Neural cell (in vitro differentiated cells): ENCODE data around the gene WDR1. TPM values are rescaled to one million over a fixed set of nuclear protein-coding genes. Genes with fewer than 3 reads are reported as not detected.

Experiments
- H2AFZ ChIP-seq: fragments of 200-600, 300-800 bp; sonication (generic), shearing (Covaris generic); 2 replicates; pipeline ENCODE4 v1.6.0; 2014; ENCODE audit warnings: low read depth, mild to moderate bottlenecking, antibody characterized with exemption, low read length, moderate library complexity
- H3F3A ChIP-seq: fragments of 200-600 bp; shearing (Covaris generic); 2 replicates; pipeline ENCODE4 v1.6.1; 2016; ENCODE audit warnings: mild to moderate bottlenecking, moderate library complexity, mixed read lengths, antibody characterized with exemption, low read length; ENCODE audit not compliant: insufficient read depth, poor library complexity, severe bottlenecking
- H3K27ac ChIP-seq: fragments of 200-600, 300-800 bp; sonication (generic), shearing (Covaris generic); 2 replicates; pipeline ENCODE4 v1.5.1; 2014; ENCODE audit warnings: mild to moderate bottlenecking, low read length, moderate library complexity
- H3K27me3 ChIP-seq: fragments of 300-800, 200-600 bp; sonication (generic), shearing (Covaris generic); 2 replicates; pipeline ENCODE4 v1.6.0; 2014; ENCODE audit warnings: mild to moderate bottlenecking, low read depth, low read length, moderate library complexity; ENCODE audit not compliant: insufficient read depth
- H3K36me3 ChIP-seq: fragments of 300-800, 200-600 bp; sonication (generic), shearing (Covaris generic); 2 replicates; pipeline ENCODE4 v1.5.1; 2014; ENCODE audit warnings: mild to moderate bottlenecking, antibody characterized with exemption, low read length, moderate library complexity; ENCODE audit not compliant: insufficient read depth
- H3K4me2 ChIP-seq: fragments of 300-800, 200-600 bp; sonication (generic), shearing (Covaris generic); 2 replicates; pipeline ENCODE4 v1.6.0; 2014; ENCODE audit warnings: mild to moderate bottlenecking, low read length
- H3K4me3 ChIP-seq: fragments of 300-800, 200-600 bp; sonication (generic), shearing (Covaris generic); 2 replicates; pipeline ENCODE4 v1.5.1; 2014; ENCODE audit warnings: mild to moderate bottlenecking, low read length, moderate library complexity
- H3K79me2 ChIP-seq: fragments of 200-600 bp; shearing (Covaris generic); replicated peaks from 2 replicates; pipeline ENCODE4 v1.6.0; 2014; ENCODE audit warnings: mild to moderate bottlenecking, low read length, moderate library complexity; ENCODE audit not compliant: insufficient read depth
- H3K9ac ChIP-seq: fragments of 300-800, 200-600 bp; sonication (generic), shearing (Covaris generic); 2 replicates; pipeline ENCODE4 v1.6.1; 2016; ENCODE audit warnings: mild to moderate bottlenecking, low read length, mixed read lengths
- H3K9me2 ChIP-seq: fragments of 200-600 bp; shearing (Covaris generic); 2 replicates; pipeline ENCODE4 v1.6.1; 2016; ENCODE audit warnings: mild to moderate bottlenecking, low read length, mixed read lengths; ENCODE audit not compliant: insufficient read depth
- H3K9me3 ChIP-seq: fragments of 200-600, 300-800 bp; sonication (generic), shearing (Covaris generic); 2 replicates; pipeline ENCODE4 v1.6.1; 2016; ENCODE audit warnings: mild to moderate bottlenecking, mixed run types, low read length, moderate library complexity, mixed read lengths
- H4K20me1 ChIP-seq: fragments of 200-600 bp; shearing (Covaris generic); 2 replicates; pipeline ENCODE4 v1.6.1; 2016; ENCODE audit warnings: mild to moderate bottlenecking, mixed run types; ENCODE audit not compliant: insufficient read depth
- CTCF ChIP-seq: fragments of 450-650 bp; IDR thresholded peaks from 2 replicates; pipeline ENCODE4 v1.5.1; 2014; ENCODE audit warnings: antibody characterized with exemption, mild to moderate bottlenecking, moderate library complexity; ENCODE audit not compliant: poor library complexity, severe bottlenecking
- EP300 ChIP-seq: fragments of 450-650 bp; conservative IDR thresholded peaks from 2 replicates; pipeline ENCODE4 v1.6.1; 2014; ENCODE audit warnings: antibody characterized with exemption, mild to moderate bottlenecking, moderate library complexity; ENCODE audit not compliant: poor library complexity, severe bottlenecking
- EZH2 ChIP-seq: fragments of 200-600, 300-800 bp; shearing (Covaris generic), sonication (generic); IDR thresholded peaks from 2 replicates; pipeline ENCODE4 v1.6.1; 2014; ENCODE audit warnings: antibody characterized with exemption, low read length, borderline replicate concordance, mild to moderate bottlenecking; ENCODE audit not compliant: insufficient read depth, poor library complexity, severe bottlenecking
- MXI1 ChIP-seq: fragments of 450-650 bp; conservative IDR thresholded peaks from 2 replicates; pipeline ENCODE4 v1.6.1; 2014; ENCODE audit warnings: antibody characterized with exemption, mild to moderate bottlenecking; ENCODE audit not compliant: poor library complexity, severe bottlenecking
- POLR2AphosphoS5 ChIP-seq: IDR thresholded peaks from 2 replicates; pipeline ENCODE4 v1.6.1; 2012
- RAD21 ChIP-seq: fragments of 450-650 bp; conservative IDR thresholded peaks from 2 replicates; pipeline ENCODE4 v1.6.1; 2014; ENCODE audit warnings: antibody characterized with exemption, mild to moderate bottlenecking, moderate library complexity
- REST ChIP-seq: IDR thresholded peaks from 2 replicates; pipeline ENCODE4 v1.6.1; 2012; ENCODE audit warnings: borderline replicate concordance
- SMC3 ChIP-seq: fragments of 450-650 bp; conservative IDR thresholded peaks from 2 replicates; pipeline ENCODE4 v1.6.1; 2014; ENCODE audit warnings: antibody characterized with exemption, mild to moderate bottlenecking, moderate library complexity; ENCODE audit not compliant: poor library complexity
- TAF1 ChIP-seq: IDR thresholded peaks from 2 replicates; pipeline ENCODE4 v1.6.1; 2012; ENCODE audit warnings: low read depth
- polyA plus RNA-seq: library from polyadenylated mRNA; depleted of rRNA; stranded (reverse); fragments of >200 nt; gene quantifications from 2 replicates; pipeline ENCODE4 v1.2.3, GENCODE V29; 2014

Gene WDR1
- polyA plus RNA-seq, 1 donor from 2014 or later: 106 TPM

GRCh38 chr4:10031668-10032590 is 84.7 kb downstream of the WDR1 start:
- no peaks in the 10 kb centered on the region for H3K9me2 ChIP-seq
- no peaks in the 10 kb centered on the region for H4K20me1 ChIP-seq
- H3K4me3 ChIP-seq: no peak overlapping the region
- no peaks in the 10 kb centered on the region for H3K36me3 ChIP-seq
- no peaks in the 10 kb centered on the region for H3F3A ChIP-seq
- H3K27me3 ChIP-seq: no peaks in the 10 kb centered on the region
- no peaks in the 10 kb centered on the region for H3K79me2 ChIP-seq
- TF ChIP-seq EP300: no peak
- TF ChIP-seq SMC3: no peak
- no peak for TF ChIP-seq CTCF
- no peak for TF ChIP-seq POLR2AphosphoS5
- no peak for TF ChIP-seq REST
- no peak for TF ChIP-seq TAF1
- no peak for TF ChIP-seq MXI1
- TF ChIP-seq EZH2: no peak
- TF ChIP-seq RAD21: no peak
- H3K9me3 ChIP-seq: no peaks in the 10 kb centered on the region
- H3K4me2 ChIP-seq: no peak overlapping the region
- H3K27ac ChIP-seq: no peak overlapping the region
- no peak overlapping the region for H3K9ac ChIP-seq
- no peak overlapping the region for H2AFZ ChIP-seq

- no peaks in the 10 kb centered on the region for H3K36me3 ChIP-seq
- TF ChIP-seq EZH2 (no peak), RAD21 (no peak), EP300 (no peak), TAF1 (no peak), SMC3 (no peak), CTCF (no peak), POLR2AphosphoS5 (no peak), REST (no peak), MXI1 (no peak)
- no peak overlapping the region for H3K4me3 ChIP-seq
- no peaks in the 10 kb centered on the region for H3K27me3 ChIP-seq
- no peaks in the 10 kb centered on the region for H3K79me2 ChIP-seq
- H3K4me2 ChIP-seq: no peak overlapping the region
- no peaks in the 10 kb centered on the region for H3K9me2 ChIP-seq
- H4K20me1 ChIP-seq: no peaks in the 10 kb centered on the region
- H2AFZ ChIP-seq: no peak overlapping the region
- no peaks in the 10 kb centered on the region for H3F3A ChIP-seq
- H3K9me3 ChIP-seq: no peaks in the 10 kb centered on the region
- H3K27ac ChIP-seq: no peak overlapping the region
- no peak overlapping the region for H3K9ac ChIP-seq
Measured at GRCh38 chr4:10030972-10031667, 85.5 kb downstream of the WDR1 start.
